ENCODE measurements around the gene GAN. TPM values are rescaled to one million over a fixed set of nuclear protein-coding genes. Genes with fewer than 3 reads are reported as not detected.
"Not testable (repeated sequence)": the region's sequence is repeated elsewhere in the genome, so short reads cannot be mapped to it uniquely, and the experiment has no call there.

GAN gene
- total RNA-seq, 3 donors from 2014 or later: 15.5 to 23.2 (median 21.1) TPM

- DNase-seq (peak in 1 of 3 donors; percentile 12), ATAC-seq (peak; percentile 80)
- Histone ChIP-seq H3K9me3 (no peaks in the 10 kb centered on the region), H3K4me1 (ENCODE audit: low read depth) (no peaks in the 10 kb centered on the region), H3K36me3 (ENCODE audit: low read depth) (no peaks in the 10 kb centered on the region), H3K4me3 (no peak overlapping the region)
- no peak for TF ChIP-seq CTCF (IDR thresholded peaks at IDR 0.05)
- intact Hi-C loops (cut with DNase I, micrococcal nuclease): no loop called here
These were observed 12.9 kb downstream of the GAN start for GRCh38 chr16:81327447-81328196.

GRCh38 chr16:81329947-81330346 is 15.2 kb downstream of the GAN start:
- Histone ChIP-seq H3K4me1 (ENCODE audit: low read depth) (no peaks in the 10 kb centered on the region), H3K36me3 (ENCODE audit: low read depth) (no peaks in the 10 kb centered on the region), H3K9me3 (no peaks in the 10 kb centered on the region), H3K4me3 (no peak overlapping the region)
- TF ChIP-seq CTCF (IDR thresholded peaks at IDR 0.05): no peak
- ATAC-seq (no peak), DNase-seq (no peak)
- intact Hi-C loops (cut with DNase I, micrococcal nuclease): no loop called here

GRCh38 chr16:81333356-81333755 is 18.6 kb downstream of the GAN start:
- DNase-seq: no peak
- Histone ChIP-seq H3K4me1 (ENCODE audit: low read depth) (no peaks in the 10 kb centered on the region), H3K36me3 (ENCODE audit: low read depth) (no peaks in the 10 kb centered on the region), H3K9me3 (no peaks in the 10 kb centered on the region), H3K4me3 (no peak overlapping the region)
- ATAC-seq: no peak
- no peak for TF ChIP-seq CTCF (IDR thresholded peaks at IDR 0.05)
- intact Hi-C loops (cut with DNase I, micrococcal nuclease): no loop called here

GRCh38 chr16:81335669-81336068 is 20.9 kb downstream of the GAN start:
- ATAC-seq: no peak
- intact Hi-C loops (cut with DNase I, micrococcal nuclease): no loop called here
- no peak for TF ChIP-seq CTCF (IDR thresholded peaks at IDR 0.05)
- H3K4me3 ChIP-seq: no peak overlapping the region
- H3K9me3 ChIP-seq: no peaks in the 10 kb centered on the region
- no peak for DNase-seq
- H3K36me3 ChIP-seq (ENCODE audit: low read depth): no peaks in the 10 kb centered on the region
- H3K4me1 ChIP-seq (ENCODE audit: low read depth): no peaks in the 10 kb centered on the region

GRCh38 chr16:81337097-81337496 is 22.3 kb downstream of the GAN start:
- H3K9me3 ChIP-seq: no peaks in the 10 kb centered on the region
- no peak for ATAC-seq

GRCh38 chr16:81345172-81345571 is 30.4 kb downstream of the GAN start:
- H3K4me3 ChIP-seq; ATAC-seq; H3K4me1 ChIP-seq (ENCODE audit: low read depth); H3K36me3 ChIP-seq (ENCODE audit: low read depth); intact Hi-C loops (cut with DNase I, micrococcal nuclease); DNase-seq: not testable (repeated sequence)
- H3K9me3 ChIP-seq: peaks cover 35% of the 10 kb centered on the region

More at GRCh38 chr16:81337097-81337496, 22.3 kb downstream of the GAN start:
- no peak for TF ChIP-seq CTCF (IDR thresholded peaks at IDR 0.05)
- H3K4me3 ChIP-seq: no peak overlapping the region
- no peaks in the 10 kb centered on the region for H3K4me1 ChIP-seq (ENCODE audit: low read depth)
- DNase-seq: no peak
- intact Hi-C loops (cut with DNase I, micrococcal nuclease): no loop called here
- no peaks in the 10 kb centered on the region for H3K36me3 ChIP-seq (ENCODE audit: low read depth)
